H1 (cell line): ENCODE data around the gene KRTAP24-1. TPM values are rescaled to one million over a fixed set of nuclear protein-coding genes. Genes with fewer than 3 reads are reported as not detected.

Experiments
- ATF3 ChIP-seq: IDR thresholded peaks from 2 replicates; pipeline ENCODE4 v1.6.1; 2011; ENCODE audit warnings: low read depth, mild to moderate bottlenecking, low read length; ENCODE audit not compliant: insufficient read depth
- BACH1 ChIP-seq: IDR thresholded peaks from 2 replicates; pipeline ENCODE4 v1.6.1; 2012; ENCODE audit warnings: low read length, improper control_type of control experiment
- CBX5 ChIP-seq: fragments of 300-800, 300-1000 bp; sonication (generic); IDR thresholded peaks from 2 replicates; pipeline ENCODE4 v1.7.1; 2016; ENCODE audit warnings: antibody characterized with exemption, low read length, low read depth
- CHD1 ChIP-seq: IDR thresholded peaks from 2 replicates; pipeline ENCODE4 v1.6.1; 2012; ENCODE audit warnings: low read depth, low read length, improper control_type of control experiment
- CHD7 ChIP-seq: fragments of 300-600 bp; sonication (generic); IDR thresholded peaks from 2 replicates; pipeline ENCODE4 v1.7.1; 2012; ENCODE audit warnings: low read length, moderate library complexity, mild to moderate bottlenecking, inconsistent platforms; ENCODE audit not compliant: insufficient replicate concordance
- HDAC6 ChIP-seq: IDR thresholded peaks from one replicate; pipeline ENCODE4 v1.7.1; 2012; ENCODE audit warnings: low read depth, mild to moderate bottlenecking, inconsistent platforms, low read length, moderate library complexity
- RXRA ChIP-seq: IDR thresholded peaks from 2 replicates; pipeline ENCODE4 v1.6.1; 2011; ENCODE audit warnings: low read depth, mild to moderate bottlenecking, low read length, moderate library complexity; ENCODE audit not compliant: insufficient read depth
- SIN3A ChIP-seq, 2 experiments: IDR thresholded peaks in 1 of 2; conservative IDR thresholded peaks in 1 of 2; 2 replicates each; pipeline ENCODE4 v1.6.1; 2011 to 2012; ENCODE audit warnings: low read length in 2 of 2, improper control_type of control experiment in 1 of 2, low read depth in 1 of 2, mild to moderate bottlenecking in 1 of 2
- TEAD4 ChIP-seq: IDR thresholded peaks from 2 replicates; pipeline ENCODE4 v1.6.1; 2012; ENCODE audit warnings: low read depth, low read length, inconsistent platforms, mixed read lengths
- polyA plus RNA-seq, 7 experiments: library from polyadenylated mRNA; depleted of rRNA in 3 of 7; stranded (reverse) in 5 of 7; unstranded in 2 of 7; fragments of >200 nt in 5 of 7; fragments of 200-250 nt in 2 of 7; gene quantifications; 1 replicate in 5 of 7; 2 replicates in 1 of 7; 4 replicates in 1 of 7; pipeline versions ENCODE4 v1.2.1 to v1.2.3, GENCODE V29; 2011 to 2013; ENCODE audit warnings: missing spikeins in 2 of 7, mixed read lengths in 2 of 7
- total RNA-seq: library from RNA; stranded (reverse); fragmentation: NEBNext Ultra II Directional; extraction: Animal tissue kit (Norgen Biotek cat#: 25700); gene quantifications from 2 replicates; pipeline ENCODE4 v1.2.1, GENCODE V29; 2021

The KRTAP24-1 gene
- total and polyA plus RNA-seq, 2 of the 8 experiments (the other 6 are each of a cell fraction or from before 2014, with no cell fraction given): not detected

- TF ChIP-seq CHD7 (no peak), CHD1 (no peak), RXRA (no peak), TEAD4 (no peak), HDAC6 (no peak), SIN3A (conservative IDR thresholded peaks at IDR 0.05 in 1 of 2, IDR thresholded peaks at IDR 0.05 in 1 of 2; ENCODE audit: low read depth in 1 of 2, low read length in 2 of 2) (no peak), BACH1 (no peak), CBX5 (no peak), ATF3 (no peak)
Measured at GRCh38 chr21:30233228-30234020, 49.3 kb downstream of the KRTAP24-1 start (continued).
